OCI-LY1 (cell line): ENCODE measurements around the gene FABP6.

Experiments used
- H2AFZ ChIP-seq: fragments of 200-600 bp; sonication (generic), shearing (Covaris generic); 2 replicates; pipeline ENCODE4 v1.6.0; 2014; ENCODE audit warnings: antibody characterized with exemption, mild to moderate bottlenecking, low read length
- H3F3A ChIP-seq: fragments of 200-600 bp; sonication (generic), shearing (Covaris generic); 2 replicates; pipeline ENCODE4 v1.6.0; 2014; ENCODE audit warnings: mild to moderate bottlenecking, antibody characterized with exemption, low read length, moderate library complexity; ENCODE audit not compliant: insufficient read depth
- H3K27ac ChIP-seq: fragments of 200-600 bp; sonication (generic); 2 replicates; pipeline ENCODE4 v1.5.1; 2014; ENCODE audit warnings: low read length, mixed run types, mild to moderate bottlenecking, low read depth; ENCODE audit not compliant: poor library complexity, severe bottlenecking
- H3K27me3 ChIP-seq: fragments of 200-600 bp; sonication (generic); 2 replicates; pipeline ENCODE4 v1.6.0; 2014; ENCODE audit warnings: antibody characterized with exemption, mild to moderate bottlenecking, low read length, moderate library complexity; ENCODE audit not compliant: insufficient read depth
- H3K36me3 ChIP-seq: fragments of 200-600 bp; sonication (generic); 2 replicates; pipeline ENCODE4 v1.6.1; 2014; ENCODE audit warnings: mild to moderate bottlenecking, antibody characterized with exemption, low read length, moderate library complexity, mixed read lengths; ENCODE audit not compliant: insufficient read depth
- H3K4me1 ChIP-seq: fragments of 200-600 bp; sonication (generic); 2 replicates; pipeline ENCODE4 v1.5.1; 2014; ENCODE audit warnings: mild to moderate bottlenecking, low read length, moderate library complexity; ENCODE audit not compliant: insufficient read depth, severe bottlenecking
- H3K4me2 ChIP-seq: fragments of 200-600 bp; sonication (generic), shearing (Covaris generic); 2 replicates; pipeline ENCODE4 v1.6.1; 2014; ENCODE audit warnings: low read length
- H3K4me3 ChIP-seq: fragments of 200-600 bp; sonication (generic); 2 replicates; pipeline ENCODE4 v1.5.1; 2014; ENCODE audit warnings: low read length, low read depth, mild to moderate bottlenecking, mixed read lengths; ENCODE audit not compliant: poor library complexity, severe bottlenecking
- H3K79me2 ChIP-seq: fragments of 200-600 bp; shearing (Covaris generic); 2 replicates; pipeline ENCODE4 v1.6.1; 2016; ENCODE audit warnings: mixed run types, low read length, mixed read lengths; ENCODE audit not compliant: insufficient read depth
- H3K9ac ChIP-seq: fragments of 200-600 bp; sonication (generic), shearing (Covaris generic); 2 replicates; pipeline ENCODE4 v1.6.1; 2014; ENCODE audit warnings: mild to moderate bottlenecking, low read length, mixed read lengths
- H3K9me2 ChIP-seq: fragments of 200-600 bp; sonication (generic), shearing (Covaris generic); 2 replicates; pipeline ENCODE4 v1.6.1; 2014; ENCODE audit warnings: low read depth, mild to moderate bottlenecking, low read length, mixed read lengths
- H3K9me3 ChIP-seq: fragments of 200-600 bp; shearing (Covaris generic); 2 replicates; pipeline ENCODE4 v1.6.1; 2014; ENCODE audit warnings: low read length, mixed read lengths
- H4K20me1 ChIP-seq: fragments of 200-600 bp; sonication (generic), shearing (Covaris generic); 2 replicates; pipeline ENCODE4 v1.6.0; 2016; ENCODE audit warnings: mild to moderate bottlenecking, low read length; ENCODE audit not compliant: insufficient read depth
- EZH2 ChIP-seq: fragments of 200-600 bp; sonication (generic), shearing (Covaris generic); IDR thresholded peaks from 2 replicates; pipeline ENCODE4 v1.8.0; 2017; ENCODE audit warnings: borderline replicate concordance, mixed run types, mild to moderate bottlenecking, antibody characterized with exemption, low read length, moderate library complexity, mixed read lengths
- TF ChIP-seq, protein P1 (sequence below): fragments of 200-600 bp; sonication (generic), shearing (Covaris generic); IDR thresholded peaks from 2 replicates; pipeline ENCODE4 v1.5.1; 2017; ENCODE audit warnings: mild to moderate bottlenecking, antibody characterized with exemption, low read length, moderate library complexity, mixed read lengths

FABP6 gene

DNA sequence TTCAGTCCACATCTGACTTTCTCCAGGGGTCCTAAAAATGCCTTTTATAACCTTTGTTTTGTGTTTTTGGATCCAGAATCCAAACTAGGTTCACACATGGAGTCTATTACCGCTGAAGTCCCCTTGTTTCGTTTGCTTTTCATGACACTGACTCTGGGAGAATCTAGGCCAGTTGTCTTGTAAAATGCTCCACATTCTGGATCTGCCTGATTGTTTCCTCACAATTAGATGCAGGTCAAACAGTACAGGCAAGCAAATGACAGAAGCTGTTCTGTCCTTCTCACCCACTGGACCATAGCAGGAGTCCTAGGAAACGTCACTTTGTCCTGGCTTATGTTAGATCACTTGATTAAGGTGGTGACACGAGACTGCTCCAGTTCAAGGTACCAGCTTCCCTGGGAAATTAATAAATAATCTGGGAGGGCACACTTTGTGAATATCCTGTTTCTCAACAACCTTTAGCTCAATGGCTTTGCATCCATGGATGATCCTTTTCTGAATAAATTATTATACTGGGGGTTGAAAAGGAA lies 34.1 kb downstream of the FABP6 start:
- no peaks in the 10 kb centered on the region for H3K4me1 ChIP-seq
- 0 out of 2 replicates have a peak, but pooled peaks cover 4% of the 10 kb centered on the region for H3K27me3 ChIP-seq
- H3F3A ChIP-seq: no peaks in the 10 kb centered on the region
- no peaks in the 10 kb centered on the region for H4K20me1 ChIP-seq
- no peak overlapping the region for H3K9ac ChIP-seq
- H3K36me3 ChIP-seq: no peaks in the 10 kb centered on the region
- no peaks in the 10 kb centered on the region for H3K79me2 ChIP-seq
- H3K9me2 ChIP-seq: no peaks in the 10 kb centered on the region
- H3K4me2 ChIP-seq: no peak overlapping the region
- TF ChIP-seq, protein P1, sequence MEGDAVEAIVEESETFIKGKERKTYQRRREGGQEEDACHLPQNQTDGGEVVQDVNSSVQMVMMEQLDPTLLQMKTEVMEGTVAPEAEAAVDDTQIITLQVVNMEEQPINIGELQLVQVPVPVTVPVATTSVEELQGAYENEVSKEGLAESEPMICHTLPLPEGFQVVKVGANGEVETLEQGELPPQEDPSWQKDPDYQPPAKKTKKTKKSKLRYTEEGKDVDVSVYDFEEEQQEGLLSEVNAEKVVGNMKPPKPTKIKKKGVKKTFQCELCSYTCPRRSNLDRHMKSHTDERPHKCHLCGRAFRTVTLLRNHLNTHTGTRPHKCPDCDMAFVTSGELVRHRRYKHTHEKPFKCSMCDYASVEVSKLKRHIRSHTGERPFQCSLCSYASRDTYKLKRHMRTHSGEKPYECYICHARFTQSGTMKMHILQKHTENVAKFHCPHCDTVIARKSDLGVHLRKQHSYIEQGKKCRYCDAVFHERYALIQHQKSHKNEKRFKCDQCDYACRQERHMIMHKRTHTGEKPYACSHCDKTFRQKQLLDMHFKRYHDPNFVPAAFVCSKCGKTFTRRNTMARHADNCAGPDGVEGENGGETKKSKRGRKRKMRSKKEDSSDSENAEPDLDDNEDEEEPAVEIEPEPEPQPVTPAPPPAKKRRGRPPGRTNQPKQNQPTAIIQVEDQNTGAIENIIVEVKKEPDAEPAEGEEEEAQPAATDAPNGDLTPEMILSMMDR: no peak
- TF ChIP-seq EZH2: no peak
- H3K27ac ChIP-seq: no peak overlapping the region
- no peak overlapping the region for H2AFZ ChIP-seq
- no peaks in the 10 kb centered on the region for H3K9me3 ChIP-seq
- no peak overlapping the region for H3K4me3 ChIP-seq

- no peak for TF ChIP-seq EZH2
- TF ChIP-seq, protein P1: no peak
- H3K4me1 ChIP-seq: peaks cover 1% of the 10 kb centered on the region
- no peak overlapping the region for H3K4me2 ChIP-seq
- no peaks in the 10 kb centered on the region for H3K9me3 ChIP-seq
- no peaks in the 10 kb centered on the region for H3K79me2 ChIP-seq
- no peak overlapping the region for H3K4me3 ChIP-seq
- no peaks in the 10 kb centered on the region for H3F3A ChIP-seq
- 0 out of 2 replicates have a peak, but pooled peaks cover 4% of the 10 kb centered on the region for H3K27me3 ChIP-seq
- no peak overlapping the region for H3K9ac ChIP-seq
- no peak overlapping the region for H3K27ac ChIP-seq
- H4K20me1 ChIP-seq: no peaks in the 10 kb centered on the region
- no peak overlapping the region for H2AFZ ChIP-seq
- H3K9me2 ChIP-seq: no peaks in the 10 kb centered on the region
- no peaks in the 10 kb centered on the region for H3K36me3 ChIP-seq
Observed at GRCh38 chr5:160266044-160266443, 36.7 kb downstream of the FABP6 start.

DNA sequence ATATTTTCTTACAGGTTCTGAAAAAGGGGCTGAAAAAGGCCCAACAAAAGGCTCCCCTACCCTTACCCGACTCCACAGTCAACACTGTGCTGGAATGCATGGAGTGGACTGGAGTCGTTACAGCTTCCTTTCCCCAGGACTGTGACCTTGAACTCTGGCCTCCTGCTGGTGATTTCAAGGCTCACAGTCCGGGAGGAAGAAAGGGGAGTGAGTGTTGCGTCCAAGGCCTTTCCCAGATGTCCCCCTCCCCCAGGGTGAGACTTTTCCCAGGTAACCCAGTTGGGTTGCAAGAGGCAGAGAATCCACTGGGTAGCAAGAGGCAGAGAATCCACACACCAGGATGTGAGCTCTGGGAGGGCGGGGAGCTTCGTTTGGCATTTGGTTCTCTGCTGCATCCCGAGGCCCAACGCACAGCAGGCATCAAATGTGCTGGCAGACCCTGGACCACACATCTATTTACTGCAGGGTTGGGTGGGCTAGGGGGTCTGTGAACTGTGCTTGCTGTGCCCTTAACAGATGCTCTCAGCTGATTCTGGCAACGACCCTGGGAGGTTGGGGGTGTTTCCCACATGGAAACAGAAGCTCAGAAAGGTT lies 37.5 kb downstream of the FABP6 start:
- Histone ChIP-seq H3K27ac (no peak overlapping the region), H3K36me3 (no peaks in the 10 kb centered on the region), H3K9me2 (no peaks in the 10 kb centered on the region), H3K4me2 (no peak overlapping the region), H3F3A (no peaks in the 10 kb centered on the region), H3K9me3 (no peaks in the 10 kb centered on the region), H3K4me3 (no peak overlapping the region), H3K79me2 (no peaks in the 10 kb centered on the region), H4K20me1 (no peaks in the 10 kb centered on the region), H3K27me3 (0 out of 2 replicates have a peak, but pooled peaks cover 4% of the 10 kb centered on the region), H3K9ac (no peak overlapping the region), H2AFZ (no peak overlapping the region), H3K4me1 (peaks cover 7% of the 10 kb centered on the region)
- TF ChIP-seq, protein P1: no peak
- no peak for TF ChIP-seq EZH2
